IMR-90 (cell line): ENCODE results near the gene SNX25.

ENCODE experiments used
- CEBPB ChIP-seq: IDR thresholded peaks from 2 replicates; pipeline ENCODE4 v1.6.1; 2012; ENCODE audit warnings: low read depth, low read length, improper control_type of control experiment
- CHD1 ChIP-seq: IDR thresholded peaks from 2 replicates; pipeline ENCODE4 v1.6.1; 2012; ENCODE audit warnings: low read depth, low read length, improper control_type of control experiment
- CTCF ChIP-seq: conservative IDR thresholded peaks from 2 replicates; pipeline ENCODE4 v1.5.1; 2012; ENCODE audit warnings: mild to moderate bottlenecking, low read depth, low read length, improper control_type of control experiment
- MAZ ChIP-seq: IDR thresholded peaks from 2 replicates; pipeline ENCODE4 v1.6.1; 2012; ENCODE audit warnings: low read depth, mild to moderate bottlenecking, low read length, improper control_type of control experiment, moderate library complexity, borderline replicate concordance
- NFE2L2 ChIP-seq: fragments of 150-350 bp; IDR thresholded peaks from 2 replicates; pipeline ENCODE4 v1.6.1; 2016; ENCODE audit warnings: low read depth, mild to moderate bottlenecking, low read length
- POLR2A ChIP-seq: IDR thresholded peaks from 2 replicates; pipeline ENCODE4 v1.6.1; 2012; ENCODE audit warnings: mild to moderate bottlenecking, low read depth, low read length
- TF ChIP-seq, protein P1 (sequence below): fragments of 150-350 bp; IDR thresholded peaks from 2 replicates; pipeline ENCODE4 v1.6.1; 2017; ENCODE audit warnings: mild to moderate bottlenecking, antibody characterized with exemption, low read length, low read depth

DNA sequence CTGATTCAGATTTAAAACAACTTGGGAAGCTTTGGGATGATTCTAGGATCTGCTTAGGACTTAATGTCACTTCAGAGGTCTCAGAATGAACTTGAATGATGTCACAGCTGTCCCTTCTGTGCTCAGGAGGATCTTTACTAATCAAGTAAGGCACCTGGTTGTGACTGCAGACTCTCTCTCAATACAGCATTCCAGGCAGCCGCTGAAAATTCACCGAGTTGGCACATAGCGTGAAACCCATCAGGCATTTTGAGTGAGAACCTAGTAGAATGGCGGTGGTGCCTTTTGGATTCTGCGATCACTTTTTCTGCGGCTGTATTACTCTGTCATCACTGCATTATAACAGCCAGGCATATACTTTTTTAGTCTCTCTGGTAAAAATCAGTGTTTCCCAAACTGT is 16.5 kb downstream of the SNX25 start:
- TF ChIP-seq CTCF (no peak), NFE2L2 (no peak), POLR2A (no peak), MAZ (no peak), CHD1 (no peak), CEBPB (no peak)
- TF ChIP-seq, protein P1, sequence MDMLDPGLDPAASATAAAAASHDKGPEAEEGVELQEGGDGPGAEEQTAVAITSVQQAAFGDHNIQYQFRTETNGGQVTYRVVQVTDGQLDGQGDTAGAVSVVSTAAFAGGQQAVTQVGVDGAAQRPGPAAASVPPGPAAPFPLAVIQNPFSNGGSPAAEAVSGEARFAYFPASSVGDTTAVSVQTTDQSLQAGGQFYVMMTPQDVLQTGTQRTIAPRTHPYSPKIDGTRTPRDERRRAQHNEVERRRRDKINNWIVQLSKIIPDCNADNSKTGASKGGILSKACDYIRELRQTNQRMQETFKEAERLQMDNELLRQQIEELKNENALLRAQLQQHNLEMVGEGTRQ = no peak
